Adrenal gland (tissue), 19 donors: Measurements from ENCODE around the gene KCNMA1. TPM values are rescaled to one million over a fixed set of nuclear protein-coding genes. Genes with fewer than 3 reads are reported as not detected.

Source experiments
- DNase-seq, 7 donors: peaks; one replicate each; pipeline ENCODE4 v3.0.0-alpha.2; 2019 to 2020
- H3K27ac ChIP-seq, 5 donors: fragments of 200-600 bp; sonication (generic) in 4 of 5; 1 replicate in 3 of 5; 2 replicates in 2 of 5; pipeline versions ENCODE4 v1.5.1 to v1.8.0; 2016 to 2020; ENCODE audit warnings: mild to moderate bottlenecking in 1 of 5
- H3K27me3 ChIP-seq: fragments of 200-600 bp; 2 replicates; pipeline ENCODE4 v1.8.0; 2021
- H3K36me3 ChIP-seq, 2 donors: fragments of 200-600 bp; replicated peaks in 1 of 2; 1 replicate in 1 of 2; 2 replicates in 1 of 2; pipeline versions ENCODE4 v1.5.1 to v1.8.0; 2018 to 2022
- H3K4me1 ChIP-seq, 2 donors: fragments of 200-600 bp; replicated peaks in 1 of 2; 1 replicate in 1 of 2; 2 replicates in 1 of 2; pipeline versions ENCODE4 v1.5.1 to v1.8.0; 2018 to 2021
- H3K4me3 ChIP-seq, 4 donors: fragments of 200-600 bp; sonication (generic) in 3 of 4; one replicate each; pipeline ENCODE4 v1.5.1; 2016 to 2018
- H3K9me3 ChIP-seq, 3 donors: fragments of 200-600 bp; sonication (generic) in 1 of 3; replicated peaks in 1 of 3; 1 replicate in 2 of 3; 2 replicates in 1 of 3; pipeline versions ENCODE4 v1.5.1 to v1.8.0; 2016 to 2021
- CTCF ChIP-seq, 6 experiments: fragments of 450-650 bp in 4 of 6; fragments of 200-600 bp in 2 of 6; sonication (generic) in 1 of 6; IDR thresholded peaks; 1 replicate in 5 of 6; 2 replicates in 1 of 6; pipeline versions ENCODE4 v1.5.1 to v1.8.0; 2016 to 2021; ENCODE audit warnings: antibody characterized with exemption in 6 of 6, mild to moderate bottlenecking in 2 of 6, moderate library complexity in 1 of 6
- POLR2A ChIP-seq, 2 donors: fragments of 450-650 bp; IDR thresholded peaks; one replicate each; pipeline ENCODE4 v1.6.1; 2017; ENCODE audit warnings: antibody characterized with exemption in 2 of 2, mild to moderate bottlenecking in 2 of 2, moderate library complexity in 1 of 2
- WGBS, 4 donors: extraction: QIAGEN DNeasy Blood & Tissue Kit in 2 of 4; methylation state at CpG; one replicate each; pipeline versions ENCODE4 v1.1.5 to v1.1.7; 2013 to 2017; 5-methylcytosine and 5-hydroxymethylcytosine counted together
- intact Hi-C, 2 donors: fragments of 100-400 bp; cut with DNase I; formaldehyde crosslinking; loops; one replicate each; pipeline versions ENCODE4 v1.14.1 to v1.15.0; 2022 to 2023
- long read RNA-seq, 10 donors: library from polyadenylated mRNA in 3 of 10; unstranded in 2 of 10; stranded (forward) in 1 of 10; transcript quantifications; one replicate each; pipeline ENCODE4 v2.0.0 and lab custom pipeline, GENCODE V29; 2021 to 2026
- polyA plus RNA-seq, 3 donors: library from polyadenylated mRNA; stranded (reverse); fragments of 200-250 nt in 2 of 3; fragments of 350-450 nt in 1 of 3; fragmentation: Illumina TruSeq in 1 of 3; extraction: RNeasy Lipid Tissue Mini Kit (QIAGEN cat#74804) in 1 of 3; gene quantifications; one replicate each; pipeline ENCODE4 v1.2.3, GENCODE V29; 2013 to 2014
- total RNA-seq, 9 donors: library from RNA; depleted of rRNA in 4 of 9; stranded (reverse); fragments of >200 nt in 4 of 9; fragments of 120-200 nt in 1 of 9; fragmentation: NEBNext Ultra II Directional in 1 of 9; extraction: Animal tissue kit (Norgen Biotek cat#: 25700) in 1 of 9; gene quantifications; one replicate each; pipeline versions ENCODE4 v1.1.0 to v1.2.4, GENCODE V29; 2013 to 2023
- donor health status: healthy with polysubstance abuse.
- donor health status: Bipolar disorder and iron deficiency.
- donor health status: DM: yes; HTN: yes; CAD: no.
- donor health status: DM: no; HTN: no; CAD: no.
- donor health status: DM: no; HTN: no; CAD: no.
- donor health status: DM: yes; HTN: yes; CAD: no.

The KCNMA1 gene
- total RNA-seq (10 to 100 TPM in 6 of 9 donors, 1 to 10 TPM in 3; 6.7 to 37.7 (median 15.1) TPM), polyA plus RNA-seq (10 to 100 TPM in 2 of 3 donors, 1 to 10 TPM in 1; 6.4 to 17.3 (median 11.7) TPM)
- long read RNA-seq, donor 1, transcript KCNMA1-219 (2 exons, 2,963 nt) = major isoform, 8 of 10 reads
- long read RNA-seq, donor 1, partial matches to known transcripts = 0 of 10 reads
- long read RNA-seq, donor 1, other reads (novel, unspliced or antisense) = 0 of 10 reads
- long read RNA-seq, donor 2, partial matches to known transcripts = 0 of 4 reads
- long read RNA-seq, donor 2, other reads (novel, unspliced or antisense) = 0 of 4 reads
- long read RNA-seq, donor 3, partial matches to known transcripts = 0 of 4 reads
- long read RNA-seq, donor 3, other reads (novel, unspliced or antisense) = 0 of 4 reads
- long read RNA-seq, donor 4, partial matches to known transcripts = 0 of 3 reads
- long read RNA-seq, donor 4, other reads (novel, unspliced or antisense) = 2 of 3 reads
- long read RNA-seq, donor 5, partial matches to known transcripts = 0 of 5 reads
- long read RNA-seq, donor 5, other reads (novel, unspliced or antisense) = 2 of 5 reads
- long read RNA-seq, donor 6, partial matches to known transcripts = 1 of 5 reads
- long read RNA-seq, donor 6, other reads (novel, unspliced or antisense) = 2 of 5 reads
- long read RNA-seq, donor 7, partial matches to known transcripts = 0 of 2 reads
- long read RNA-seq, donor 7, other reads (novel, unspliced or antisense) = 0 of 2 reads
- long read RNA-seq, donor 8, transcript KCNMA1-219 (2 exons, 2,963 nt) = major isoform, 8 of 18 reads
- long read RNA-seq, donor 8, partial matches to known transcripts = 8 of 18 reads
- long read RNA-seq, donor 8, other reads (novel, unspliced or antisense) = 0 of 18 reads
- long read RNA-seq, donor 9, partial matches to known transcripts = 0 of 4 reads
- long read RNA-seq, donor 9, other reads (novel, unspliced or antisense) = 0 of 4 reads
- long read RNA-seq, donor 10, partial matches to known transcripts = 0 of 4 reads
- long read RNA-seq, donor 10, other reads (novel, unspliced or antisense) = 0 of 4 reads

- peak in 2 of 7 donors; percentile 41 to 67 for DNase-seq
- intact Hi-C loops = loop anchor here in 1 of 2 donors (5.0 kb wide), 2 partner anchors 245 to 460 kb away; no protein-coding TSS in a partner anchor
- Histone ChIP-seq H3K27ac (peak within 1 kb of the TSS in 2 of 5 donors; percentile 47 to 69), H3K36me3 (no peaks in the 10 kb centered on the region), H3K9me3 (no peaks in the 10 kb centered on the region), H3K27me3 (peaks cover 33% of the 10 kb centered on the region), H3K4me3 (peak within 1 kb of the TSS in 2 of 4 donors; percentile 40 to 56), H3K4me1 (peaks cover 0 to 4% of the 10 kb centered on the region in 2 donors)
- WGBS, 4 donors = 0 to 2% (median 1%) methylated on average over 16 to 112 of the region's 121 CpGs
- TF ChIP-seq CTCF (IDR thresholded peaks at IDR 0.05) (no peak), POLR2A (IDR thresholded peaks at IDR 0.05) (no peak)
Observed at GRCh38 chr10:77637532-77638320, at the start of gene KCNMA1. KCNMA1 (minus strand) TSS chr10:77637808.

DNA sequence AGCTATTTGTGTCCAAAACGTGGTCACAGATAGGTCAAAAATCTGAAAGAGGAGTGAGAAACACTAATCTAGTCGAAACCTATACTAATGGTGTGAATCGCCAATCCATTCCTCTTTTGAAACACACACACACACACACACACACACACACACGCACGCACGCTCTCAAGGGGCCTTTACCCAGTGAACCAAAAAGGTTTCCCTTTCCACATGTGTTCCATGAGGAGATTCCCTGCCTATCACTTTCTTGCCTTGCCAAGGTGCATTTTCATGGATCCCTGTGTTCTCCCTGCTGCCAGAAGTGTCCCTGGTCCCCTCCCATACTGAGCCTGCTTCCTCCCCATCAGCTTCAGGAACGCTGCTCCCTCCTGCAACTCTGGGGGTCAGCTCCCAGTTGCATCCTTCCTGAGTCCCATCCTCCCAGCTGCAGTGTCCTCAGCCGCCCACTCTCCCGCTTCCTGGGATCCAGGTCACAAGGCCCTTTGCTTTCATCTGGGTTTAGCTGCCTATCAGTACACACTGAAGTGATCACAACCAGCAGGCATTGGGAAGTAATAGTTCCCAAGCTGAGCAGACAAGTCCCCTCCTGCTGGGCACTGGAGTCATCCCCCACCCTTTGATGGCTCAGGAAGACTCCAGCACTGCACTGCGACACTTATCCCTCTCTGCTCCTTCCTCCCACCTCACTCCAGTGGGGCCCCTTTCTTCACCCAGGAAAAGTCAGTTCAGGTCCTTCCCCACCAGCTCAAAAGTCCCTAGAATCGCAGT, 49.2 kb upstream of the KCNMA1 start:
- no peak overlapping the region for H3K27ac ChIP-seq
- no peaks in the 10 kb centered on the region for H3K9me3 ChIP-seq
- no peaks in the 10 kb centered on the region for H3K36me3 ChIP-seq
- no peak for DNase-seq
- H3K4me1 ChIP-seq = no peaks in the 10 kb centered on the region
- WGBS, 4 donors = 78 to 84% (median 81%) methylated on average over 10 to 11 of the region's 11 CpGs
- no peak for TF ChIP-seq POLR2A (IDR thresholded peaks at IDR 0.05)
- no peak for TF ChIP-seq CTCF (IDR thresholded peaks at IDR 0.05)
- H3K4me3 ChIP-seq = no peak overlapping the region
- intact Hi-C loops = no loop called here
- no peaks in the 10 kb centered on the region for H3K27me3 ChIP-seq

DNA sequence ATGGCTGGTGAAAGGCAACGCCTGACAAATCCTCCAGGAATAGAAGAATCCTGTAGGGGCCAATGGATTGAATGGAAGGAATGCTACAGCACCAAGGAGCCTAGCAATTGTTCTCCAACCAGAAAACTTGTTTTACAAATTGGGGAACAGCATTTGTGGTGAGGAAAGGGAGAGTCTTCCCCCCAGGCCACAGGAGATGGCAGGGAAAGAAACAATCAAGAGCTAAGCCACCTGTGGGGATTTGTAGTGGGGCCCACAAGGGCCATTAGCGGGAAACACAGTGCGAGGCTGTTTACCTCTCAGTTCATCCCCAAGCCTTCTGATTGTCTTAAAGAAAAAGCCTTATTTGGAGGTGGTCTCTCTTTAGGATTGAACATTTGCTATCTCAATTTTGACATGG, 48.5 kb upstream of the KCNMA1 start:
- Histone ChIP-seq H3K27ac (no peak overlapping the region), H3K4me1 (no peaks in the 10 kb centered on the region), H3K9me3 (no peaks in the 10 kb centered on the region), H3K27me3 (no peaks in the 10 kb centered on the region), H3K4me3 (no peak overlapping the region), H3K36me3 (no peaks in the 10 kb centered on the region)
- intact Hi-C loops = no loop called here
- 74 to 87% (median 84%) methylated on average over 3 of the region's 3 CpGs for WGBS, 4 donors
- no peak for DNase-seq
- TF ChIP-seq CTCF (IDR thresholded peaks at IDR 0.05) = no peak
- TF ChIP-seq POLR2A (IDR thresholded peaks at IDR 0.05) = no peak
